GM23338 (cell line): ENCODE measurements around the gene GRN.

Experiments used
- CREB1 ChIP-seq: fragments of 250-450 bp; sonication (Bioruptor Pico); IDR thresholded peaks from 2 replicates; pipeline ENCODE4 v1.5.0; 2020; ENCODE audit warnings: low read depth, mild to moderate bottlenecking, moderate library complexity
- EZH2 ChIP-seq: fragments of 200-600 bp; sonication (generic); IDR thresholded peaks from one replicate; pipeline ENCODE4 v1.8.0; 2017; ENCODE audit warnings: antibody characterized with exemption, mild to moderate bottlenecking, low read depth; ENCODE audit not compliant: unreplicated experiment
- EZH2phosphoT487 ChIP-seq: fragments of 200-600 bp; sonication (generic); IDR thresholded peaks from one replicate; pipeline ENCODE4 v1.8.1; 2018; ENCODE audit warnings: antibody characterized with exemption; ENCODE audit not compliant: unreplicated experiment
- JUNB ChIP-seq: IDR thresholded peaks from one replicate; pipeline ENCODE4 v1.6.1; 2016; ENCODE audit warnings: antibody characterized with exemption; ENCODE audit not compliant: unreplicated experiment
- POLR2AphosphoS5 ChIP-seq: IDR thresholded peaks from 2 replicates; pipeline ENCODE4 v1.6.1; 2016; ENCODE audit warnings: antibody characterized with exemption, low read depth
- ZNF114 ChIP-seq: fragments of 250-450 bp; sonication (Bioruptor Pico); IDR thresholded peaks from 2 replicates; pipeline ENCODE4 v1.5.0; 2020; ENCODE audit warnings: mild to moderate bottlenecking, moderate library complexity
- ZNF331 ChIP-seq: fragments of 250-450 bp; sonication (Bioruptor Pico); IDR thresholded peaks from 2 replicates; pipeline ENCODE4 v1.5.0; 2020; ENCODE audit warnings: low read depth, mild to moderate bottlenecking, moderate library complexity
- TF ChIP-seq, protein P1 (sequence below), 2 experiments: fragments of 200-600 bp in 1 of 2; sonication (generic) in 1 of 2; conservative IDR thresholded peaks; 2 replicates each; pipeline versions ENCODE4 v1.5.1 to v1.6.1; 2016 to 2017; ENCODE audit warnings: antibody characterized with exemption in 2 of 2, low read depth in 2 of 2, mild to moderate bottlenecking in 2 of 2, moderate library complexity in 1 of 2
- TF ChIP-seq, protein P2 (sequence below): IDR thresholded peaks from one replicate; pipeline ENCODE4 v1.6.1; 2018; ENCODE audit warnings: antibody characterized with exemption; ENCODE audit not compliant: unreplicated experiment

DNA sequence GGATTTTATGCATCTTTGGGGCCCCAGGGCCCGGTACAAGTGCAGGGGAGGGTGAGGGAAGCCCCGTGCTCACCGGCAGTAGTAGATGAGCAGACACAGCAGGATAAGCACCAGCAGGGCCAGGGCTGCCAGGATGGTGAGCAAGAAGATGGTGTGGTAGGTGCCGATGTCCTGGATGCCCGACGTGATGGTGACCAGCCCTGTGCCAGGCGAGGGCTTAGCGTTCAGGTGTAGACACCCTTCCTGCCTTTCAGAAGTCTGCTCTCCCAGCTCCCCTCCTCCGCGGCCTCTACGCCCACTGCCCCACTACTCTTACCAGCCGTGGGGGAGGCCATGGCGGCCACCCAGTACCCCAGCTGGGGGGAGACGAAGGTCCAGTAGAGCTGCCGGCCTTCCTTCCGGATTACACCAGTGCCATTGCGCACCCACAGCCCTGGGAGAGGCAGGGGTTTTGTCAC is 10.6 kb downstream of the GRN start:
- TF ChIP-seq, protein P1, sequence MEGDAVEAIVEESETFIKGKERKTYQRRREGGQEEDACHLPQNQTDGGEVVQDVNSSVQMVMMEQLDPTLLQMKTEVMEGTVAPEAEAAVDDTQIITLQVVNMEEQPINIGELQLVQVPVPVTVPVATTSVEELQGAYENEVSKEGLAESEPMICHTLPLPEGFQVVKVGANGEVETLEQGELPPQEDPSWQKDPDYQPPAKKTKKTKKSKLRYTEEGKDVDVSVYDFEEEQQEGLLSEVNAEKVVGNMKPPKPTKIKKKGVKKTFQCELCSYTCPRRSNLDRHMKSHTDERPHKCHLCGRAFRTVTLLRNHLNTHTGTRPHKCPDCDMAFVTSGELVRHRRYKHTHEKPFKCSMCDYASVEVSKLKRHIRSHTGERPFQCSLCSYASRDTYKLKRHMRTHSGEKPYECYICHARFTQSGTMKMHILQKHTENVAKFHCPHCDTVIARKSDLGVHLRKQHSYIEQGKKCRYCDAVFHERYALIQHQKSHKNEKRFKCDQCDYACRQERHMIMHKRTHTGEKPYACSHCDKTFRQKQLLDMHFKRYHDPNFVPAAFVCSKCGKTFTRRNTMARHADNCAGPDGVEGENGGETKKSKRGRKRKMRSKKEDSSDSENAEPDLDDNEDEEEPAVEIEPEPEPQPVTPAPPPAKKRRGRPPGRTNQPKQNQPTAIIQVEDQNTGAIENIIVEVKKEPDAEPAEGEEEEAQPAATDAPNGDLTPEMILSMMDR (conservative IDR thresholded peaks at IDR 0.05; ENCODE audit: low read depth in 2 of 2), result no peak
- TF ChIP-seq EZH2, result no peak
- no peak for TF ChIP-seq JUNB
- no peak for TF ChIP-seq POLR2AphosphoS5
- TF ChIP-seq ZNF114 (CRISPR knock-in tag), result no peak
- no peak for TF ChIP-seq ZNF331 (CRISPR knock-in tag)
- TF ChIP-seq, protein P2, sequence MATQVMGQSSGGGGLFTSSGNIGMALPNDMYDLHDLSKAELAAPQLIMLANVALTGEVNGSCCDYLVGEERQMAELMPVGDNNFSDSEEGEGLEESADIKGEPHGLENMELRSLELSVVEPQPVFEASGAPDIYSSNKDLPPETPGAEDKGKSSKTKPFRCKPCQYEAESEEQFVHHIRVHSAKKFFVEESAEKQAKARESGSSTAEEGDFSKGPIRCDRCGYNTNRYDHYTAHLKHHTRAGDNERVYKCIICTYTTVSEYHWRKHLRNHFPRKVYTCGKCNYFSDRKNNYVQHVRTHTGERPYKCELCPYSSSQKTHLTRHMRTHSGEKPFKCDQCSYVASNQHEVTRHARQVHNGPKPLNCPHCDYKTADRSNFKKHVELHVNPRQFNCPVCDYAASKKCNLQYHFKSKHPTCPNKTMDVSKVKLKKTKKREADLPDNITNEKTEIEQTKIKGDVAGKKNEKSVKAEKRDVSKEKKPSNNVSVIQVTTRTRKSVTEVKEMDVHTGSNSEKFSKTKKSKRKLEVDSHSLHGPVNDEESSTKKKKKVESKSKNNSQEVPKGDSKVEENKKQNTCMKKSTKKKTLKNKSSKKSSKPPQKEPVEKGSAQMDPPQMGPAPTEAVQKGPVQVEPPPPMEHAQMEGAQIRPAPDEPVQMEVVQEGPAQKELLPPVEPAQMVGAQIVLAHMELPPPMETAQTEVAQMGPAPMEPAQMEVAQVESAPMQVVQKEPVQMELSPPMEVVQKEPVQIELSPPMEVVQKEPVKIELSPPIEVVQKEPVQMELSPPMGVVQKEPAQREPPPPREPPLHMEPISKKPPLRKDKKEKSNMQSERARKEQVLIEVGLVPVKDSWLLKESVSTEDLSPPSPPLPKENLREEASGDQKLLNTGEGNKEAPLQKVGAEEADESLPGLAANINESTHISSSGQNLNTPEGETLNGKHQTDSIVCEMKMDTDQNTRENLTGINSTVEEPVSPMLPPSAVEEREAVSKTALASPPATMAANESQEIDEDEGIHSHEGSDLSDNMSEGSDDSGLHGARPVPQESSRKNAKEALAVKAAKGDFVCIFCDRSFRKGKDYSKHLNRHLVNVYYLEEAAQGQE, result no peak
- no peak for TF ChIP-seq EZH2phosphoT487
- no peak for TF ChIP-seq CREB1 (CRISPR knock-in tag)
